ENCODE measurements around the gene HEXIM2. TPM values are rescaled to one million over a fixed set of nuclear protein-coding genes. Genes with fewer than 3 reads are reported as not detected.
A peak's percentile ranks its signal among the peaks of the same experiment; 100 is the strongest.

HEXIM2 gene
- total and polyA plus RNA-seq, 2 of the 13 experiments (the other 11 are each of a cell fraction or from before 2014, with no cell fraction given): 27.1 to 32.4 TPM

DNA sequence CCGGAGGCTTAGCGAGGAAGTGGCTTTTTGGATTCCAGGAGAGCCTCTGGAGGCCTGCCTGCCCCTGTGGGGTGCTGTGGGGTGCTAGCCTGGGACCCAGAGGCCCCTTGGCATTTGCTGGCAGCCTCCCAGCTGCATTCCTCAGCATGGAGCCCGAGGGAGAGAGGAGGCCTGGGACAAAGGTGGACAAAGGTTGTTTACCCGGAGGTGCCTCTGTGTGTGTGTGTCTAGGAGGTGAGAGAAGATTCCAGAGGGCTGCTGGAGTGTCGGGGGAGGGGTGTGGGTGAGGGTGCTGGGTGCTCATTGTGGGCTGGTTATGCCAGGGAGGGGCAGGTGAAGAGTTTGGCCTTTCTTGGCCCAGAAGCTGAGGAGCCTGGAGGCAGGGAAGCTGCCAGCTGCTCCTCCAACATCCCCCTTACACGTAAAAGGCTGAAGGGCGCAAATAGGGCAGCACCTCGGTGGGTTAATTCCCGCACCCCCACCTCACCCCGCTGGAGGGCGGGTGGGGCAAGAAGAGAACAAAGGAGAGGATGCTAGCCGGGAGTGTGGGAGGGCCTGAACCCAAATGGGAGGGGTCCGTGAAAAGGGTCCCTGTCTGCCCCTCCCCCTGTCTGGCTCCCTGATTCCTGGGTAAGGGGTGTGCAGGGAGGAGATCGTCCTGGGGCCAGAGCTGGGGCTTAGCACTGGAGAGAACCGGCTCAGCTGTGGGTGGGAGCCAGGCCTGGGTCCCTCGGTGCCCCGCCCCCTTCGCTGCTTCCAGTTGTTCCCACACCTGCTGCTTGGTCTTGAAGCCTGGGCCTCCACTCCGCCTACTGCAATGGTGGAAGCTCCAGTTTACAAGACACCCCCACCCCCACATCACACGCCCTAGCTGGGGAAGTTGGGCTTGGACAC, 9.9 kb downstream of the HEXIM2 start (continued):
- TF ChIP-seq, protein P1, sequence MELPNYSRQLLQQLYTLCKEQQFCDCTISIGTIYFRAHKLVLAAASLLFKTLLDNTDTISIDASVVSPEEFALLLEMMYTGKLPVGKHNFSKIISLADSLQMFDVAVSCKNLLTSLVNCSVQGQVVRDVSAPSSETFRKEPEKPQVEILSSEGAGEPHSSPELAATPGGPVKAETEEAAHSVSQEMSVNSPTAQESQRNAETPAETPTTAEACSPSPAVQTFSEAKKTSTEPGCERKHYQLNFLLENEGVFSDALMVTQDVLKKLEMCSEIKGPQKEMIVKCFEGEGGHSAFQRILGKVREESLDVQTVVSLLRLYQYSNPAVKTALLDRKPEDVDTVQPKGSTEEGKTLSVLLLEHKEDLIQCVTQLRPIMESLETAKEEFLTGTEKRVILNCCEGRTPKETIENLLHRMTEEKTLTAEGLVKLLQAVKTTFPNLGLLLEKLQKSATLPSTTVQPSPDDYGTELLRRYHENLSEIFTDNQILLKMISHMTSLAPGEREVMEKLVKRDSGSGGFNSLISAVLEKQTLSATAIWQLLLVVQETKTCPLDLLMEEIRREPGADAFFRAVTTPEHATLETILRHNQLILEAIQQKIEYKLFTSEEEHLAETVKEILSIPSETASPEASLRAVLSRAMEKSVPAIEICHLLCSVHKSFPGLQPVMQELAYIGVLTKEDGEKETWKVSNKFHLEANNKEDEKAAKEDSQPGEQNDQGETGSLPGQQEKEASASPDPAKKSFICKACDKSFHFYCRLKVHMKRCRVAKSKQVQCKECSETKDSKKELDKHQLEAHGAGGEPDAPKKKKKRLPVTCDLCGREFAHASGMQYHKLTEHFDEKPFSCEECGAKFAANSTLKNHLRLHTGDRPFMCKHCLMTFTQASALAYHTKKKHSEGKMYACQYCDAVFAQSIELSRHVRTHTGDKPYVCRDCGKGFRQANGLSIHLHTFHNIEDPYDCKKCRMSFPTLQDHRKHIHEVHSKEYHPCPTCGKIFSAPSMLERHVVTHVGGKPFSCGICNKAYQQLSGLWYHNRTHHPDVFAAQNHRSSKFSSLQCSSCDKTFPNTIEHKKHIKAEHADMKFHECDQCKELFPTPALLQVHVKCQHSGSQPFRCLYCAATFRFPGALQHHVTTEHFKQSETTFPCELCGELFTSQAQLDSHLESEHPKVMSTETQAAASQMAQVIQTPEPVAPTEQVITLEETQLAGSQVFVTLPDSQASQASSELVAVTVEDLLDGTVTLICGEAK (IDR thresholded peaks at IDR 0.05): no peak
- TF ChIP-seq, protein P1 (CRISPR knock-in tag; IDR thresholded peaks at IDR 0.05): peak; percentile 37; the same call in 1 of the 2 replicates
- TF ChIP-seq CCDC6 (CRISPR knock-in tag; IDR thresholded peaks at IDR 0.05): no peak; the same call in 1 of the 2 replicates
- peak; percentile 81; the same call in 1 of the 2 replicates for TF ChIP-seq FOXP1 (IDR thresholded peaks at IDR 0.05)
- TF ChIP-seq FOXP1 (CRISPR knock-in tag; IDR thresholded peaks at IDR 0.05): peak; percentile 94
- TF ChIP-seq, protein P2, sequence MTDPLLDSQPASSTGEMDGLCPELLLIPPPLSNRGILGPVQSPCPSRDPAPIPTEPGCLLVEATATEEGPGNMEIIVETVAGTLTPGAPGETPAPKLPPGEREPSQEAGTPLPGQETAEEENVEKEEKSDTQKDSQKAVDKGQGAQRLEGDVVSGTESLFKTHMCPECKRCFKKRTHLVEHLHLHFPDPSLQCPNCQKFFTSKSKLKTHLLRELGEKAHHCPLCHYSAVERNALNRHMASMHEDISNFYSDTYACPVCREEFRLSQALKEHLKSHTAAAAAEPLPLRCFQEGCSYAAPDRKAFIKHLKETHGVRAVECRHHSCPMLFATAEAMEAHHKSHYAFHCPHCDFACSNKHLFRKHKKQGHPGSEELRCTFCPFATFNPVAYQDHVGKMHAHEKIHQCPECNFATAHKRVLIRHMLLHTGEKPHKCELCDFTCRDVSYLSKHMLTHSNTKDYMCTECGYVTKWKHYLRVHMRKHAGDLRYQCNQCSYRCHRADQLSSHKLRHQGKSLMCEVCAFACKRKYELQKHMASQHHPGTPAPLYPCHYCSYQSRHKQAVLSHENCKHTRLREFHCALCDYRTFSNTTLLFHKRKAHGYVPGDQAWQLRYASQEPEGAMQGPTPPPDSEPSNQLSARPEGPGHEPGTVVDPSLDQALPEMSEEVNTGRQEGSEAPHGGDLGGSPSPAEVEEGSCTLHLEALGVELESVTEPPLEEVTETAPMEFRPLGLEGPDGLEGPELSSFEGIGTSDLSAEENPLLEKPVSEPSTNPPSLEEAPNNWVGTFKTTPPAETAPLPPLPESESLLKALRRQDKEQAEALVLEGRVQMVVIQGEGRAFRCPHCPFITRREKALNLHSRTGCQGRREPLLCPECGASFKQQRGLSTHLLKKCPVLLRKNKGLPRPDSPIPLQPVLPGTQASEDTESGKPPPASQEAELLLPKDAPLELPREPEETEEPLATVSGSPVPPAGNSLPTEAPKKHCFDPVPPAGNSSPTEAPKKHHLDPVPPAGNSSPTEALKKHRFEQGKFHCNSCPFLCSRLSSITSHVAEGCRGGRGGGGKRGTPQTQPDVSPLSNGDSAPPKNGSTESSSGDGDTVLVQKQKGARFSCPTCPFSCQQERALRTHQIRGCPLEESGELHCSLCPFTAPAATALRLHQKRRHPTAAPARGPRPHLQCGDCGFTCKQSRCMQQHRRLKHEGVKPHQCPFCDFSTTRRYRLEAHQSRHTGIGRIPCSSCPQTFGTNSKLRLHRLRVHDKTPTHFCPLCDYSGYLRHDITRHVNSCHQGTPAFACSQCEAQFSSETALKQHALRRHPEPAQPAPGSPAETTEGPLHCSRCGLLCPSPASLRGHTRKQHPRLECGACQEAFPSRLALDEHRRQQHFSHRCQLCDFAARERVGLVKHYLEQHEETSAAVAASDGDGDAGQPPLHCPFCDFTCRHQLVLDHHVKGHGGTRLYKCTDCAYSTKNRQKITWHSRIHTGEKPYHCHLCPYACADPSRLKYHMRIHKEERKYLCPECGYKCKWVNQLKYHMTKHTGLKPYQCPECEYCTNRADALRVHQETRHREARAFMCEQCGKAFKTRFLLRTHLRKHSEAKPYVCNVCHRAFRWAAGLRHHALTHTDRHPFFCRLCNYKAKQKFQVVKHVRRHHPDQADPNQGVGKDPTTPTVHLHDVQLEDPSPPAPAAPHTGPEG (CRISPR knock-in tag; IDR thresholded peaks at IDR 0.05): no peak
- peak; percentile 72; the same call in 1 of the 2 replicates for TF ChIP-seq ZMYM3 (CRISPR knock-in tag; IDR thresholded peaks at IDR 0.05)
- TF ChIP-seq, protein P3, sequence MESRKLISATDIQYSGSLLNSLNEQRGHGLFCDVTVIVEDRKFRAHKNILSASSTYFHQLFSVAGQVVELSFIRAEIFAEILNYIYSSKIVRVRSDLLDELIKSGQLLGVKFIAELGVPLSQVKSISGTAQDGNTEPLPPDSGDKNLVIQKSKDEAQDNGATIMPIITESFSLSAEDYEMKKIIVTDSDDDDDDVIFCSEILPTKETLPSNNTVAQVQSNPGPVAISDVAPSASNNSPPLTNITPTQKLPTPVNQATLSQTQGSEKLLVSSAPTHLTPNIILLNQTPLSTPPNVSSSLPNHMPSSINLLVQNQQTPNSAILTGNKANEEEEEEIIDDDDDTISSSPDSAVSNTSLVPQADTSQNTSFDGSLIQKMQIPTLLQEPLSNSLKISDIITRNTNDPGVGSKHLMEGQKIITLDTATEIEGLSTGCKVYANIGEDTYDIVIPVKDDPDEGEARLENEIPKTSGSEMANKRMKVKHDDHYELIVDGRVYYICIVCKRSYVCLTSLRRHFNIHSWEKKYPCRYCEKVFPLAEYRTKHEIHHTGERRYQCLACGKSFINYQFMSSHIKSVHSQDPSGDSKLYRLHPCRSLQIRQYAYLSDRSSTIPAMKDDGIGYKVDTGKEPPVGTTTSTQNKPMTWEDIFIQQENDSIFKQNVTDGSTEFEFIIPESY (CRISPR knock-in tag; IDR thresholded peaks at IDR 0.05): no peak
- TF ChIP-seq ZSCAN20 (CRISPR knock-in tag; IDR thresholded peaks at IDR 0.05; ENCODE audit: borderline replicate concordance): no peak
- no peak for TF ChIP-seq BRCA1 (CRISPR knock-in tag; IDR thresholded peaks at IDR 0.05)
- TF ChIP-seq ZNF567 (CRISPR knock-in tag; IDR thresholded peaks at IDR 0.05; ENCODE audit: borderline replicate concordance): peak; percentile 34; the same call in 1 of the 2 replicates
- peak; percentile 57 to 64 for TF ChIP-seq POLR2A (IDR thresholded peaks at IDR 0.05; ENCODE audit: insufficient read depth in 1 of 2, low read depth in 2 of 2, low read length in 2 of 2)
